ENCODE measurements around the gene ZNF230.

ZNF230 gene

DNA sequence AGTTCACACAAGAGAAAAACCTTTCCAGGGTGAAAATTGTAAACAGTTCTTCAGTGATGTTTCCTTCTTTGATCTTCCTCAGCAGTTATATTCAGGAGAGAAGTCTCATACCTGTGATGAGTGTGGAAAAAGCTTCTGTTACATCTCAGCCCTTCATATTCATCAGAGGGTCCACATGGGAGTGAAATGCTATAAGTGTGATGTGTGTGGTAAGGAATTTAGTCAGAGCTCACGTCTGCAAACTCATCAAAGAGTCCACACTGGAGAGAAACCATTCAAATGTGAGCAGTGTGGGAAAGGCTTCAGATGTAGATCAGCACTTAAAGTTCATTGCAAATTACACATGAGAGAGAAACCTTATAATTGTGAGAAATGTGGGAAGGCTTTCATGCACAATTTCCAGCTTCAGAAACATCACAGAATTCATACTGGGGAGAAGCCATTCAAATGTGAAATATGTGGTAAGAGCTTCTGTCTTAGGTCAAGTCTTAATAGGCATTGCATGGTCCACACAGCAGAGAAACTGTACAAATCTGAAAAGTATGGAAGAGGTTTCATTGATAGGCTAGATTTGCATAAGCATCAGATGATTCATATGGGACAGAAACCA is 29.3 kb downstream of the ZNF230 start:
- in situ Hi-C loops (cut with MboI; ENCODE audit: low sequenced_read_pairs) = no loop called here

DNA sequence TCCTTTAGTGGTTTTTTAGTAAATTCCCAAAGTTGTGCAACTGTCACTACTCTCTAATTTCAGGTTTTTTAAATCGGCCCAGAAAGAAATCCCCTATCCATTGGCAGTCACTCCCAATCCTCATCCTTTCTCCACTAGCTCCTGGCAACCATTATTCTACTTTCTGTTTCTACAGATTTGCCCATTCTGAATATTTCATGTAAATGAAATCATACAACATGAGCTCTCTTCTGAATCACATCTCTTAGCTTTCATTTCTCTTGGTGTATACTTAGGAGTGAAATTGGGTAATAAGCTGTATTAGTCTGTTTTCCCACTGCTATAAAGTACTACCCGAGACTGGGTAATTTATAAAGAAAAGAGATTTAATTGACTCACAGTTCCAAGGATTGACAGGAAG is 39.4 kb downstream of the ZNF230 start:
- in situ Hi-C loops (cut with MboI; ENCODE audit: low sequenced_read_pairs) = no loop called here

DNA sequence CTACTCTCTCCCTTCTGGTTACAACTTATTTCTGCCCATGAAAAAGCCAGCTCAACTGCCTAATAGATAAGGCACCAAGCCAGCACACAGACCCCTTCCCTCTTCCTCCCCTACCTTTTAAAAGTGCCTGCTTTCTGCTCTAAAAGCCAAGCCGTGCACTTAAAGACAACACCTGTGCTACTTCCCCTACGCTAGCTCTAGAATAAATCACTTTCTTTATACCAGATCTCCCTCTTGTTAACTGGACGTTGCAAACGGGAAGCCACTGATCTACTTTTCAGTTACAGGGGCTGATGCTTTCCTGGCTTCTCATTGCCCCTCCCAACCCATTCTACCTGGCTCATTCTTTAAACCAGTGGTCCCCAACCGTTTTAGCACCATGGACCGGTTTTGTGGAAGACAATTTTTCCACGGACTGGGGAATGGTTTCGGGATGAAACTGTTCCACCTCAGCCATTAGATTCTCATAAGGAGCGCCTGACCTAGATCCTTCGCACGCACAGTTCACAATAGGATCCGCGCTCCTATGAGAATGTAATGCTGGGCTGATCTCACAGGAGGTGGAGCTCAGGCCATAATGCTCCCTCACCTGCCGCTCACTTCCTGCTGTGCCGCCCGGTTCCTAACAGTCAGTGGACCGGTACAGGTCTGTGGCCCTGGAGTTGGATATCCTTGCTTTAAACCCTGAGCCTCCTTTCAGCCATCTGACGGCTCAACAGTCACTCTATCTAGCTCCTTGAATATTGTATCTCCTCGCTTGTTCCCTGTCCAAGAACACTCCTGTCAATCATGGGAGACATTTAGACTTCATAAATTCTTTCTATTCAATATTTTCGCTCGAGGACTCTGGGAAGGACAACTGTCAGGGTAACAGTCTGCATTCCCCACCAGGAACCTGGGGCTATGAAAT is 48.2 kb downstream of the ZNF230 start:
- in situ Hi-C loops (cut with MboI; ENCODE audit: low sequenced_read_pairs) = no loop called here

DNA sequence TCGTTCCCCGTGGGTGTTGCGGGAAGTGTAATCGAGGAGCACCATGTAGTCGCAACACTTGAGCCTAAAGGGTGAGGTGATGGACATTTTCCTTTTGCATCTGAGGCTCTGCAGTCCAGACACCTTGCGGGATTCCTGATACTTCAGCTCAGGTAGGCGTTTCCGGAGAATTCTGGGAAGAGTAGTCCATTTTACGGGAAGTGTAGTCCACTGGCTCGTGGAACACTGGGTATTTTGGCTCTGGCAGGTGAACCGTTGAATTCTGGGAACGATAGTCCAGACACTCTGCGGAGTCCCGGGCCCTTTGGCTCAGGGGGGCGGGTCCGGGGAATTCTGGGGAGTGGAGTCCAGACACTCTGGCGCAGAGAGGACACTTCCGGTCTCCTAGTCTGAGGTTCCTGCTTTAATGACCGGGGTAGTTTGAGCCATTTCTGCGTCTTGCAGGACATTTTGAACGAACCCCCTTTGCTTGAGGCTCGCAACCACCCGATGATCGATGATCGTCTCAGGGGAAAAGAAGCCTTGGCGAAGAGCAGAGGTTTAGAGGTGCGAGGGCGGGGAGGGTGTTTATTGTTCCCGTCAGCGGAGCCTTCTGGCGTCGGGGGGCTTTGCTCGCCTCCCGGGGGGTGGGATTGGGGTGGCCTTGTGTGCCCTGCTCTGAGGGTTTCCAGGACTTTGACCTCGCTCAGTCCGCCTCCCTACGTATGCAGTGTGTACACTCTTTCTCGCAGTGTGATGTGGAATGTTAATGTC is 49.1 kb downstream of the ZNF230 start, which contains the start of gene ZNF223:
Gene ZNF223 (plus strand): TSS at position 387 of the 753 bp plus-strand sequence. CDS start 3,141 bp downstream, outside the sequence.
- in situ Hi-C loops (cut with MboI; ENCODE audit: low sequenced_read_pairs) = no loop called here

DNA sequence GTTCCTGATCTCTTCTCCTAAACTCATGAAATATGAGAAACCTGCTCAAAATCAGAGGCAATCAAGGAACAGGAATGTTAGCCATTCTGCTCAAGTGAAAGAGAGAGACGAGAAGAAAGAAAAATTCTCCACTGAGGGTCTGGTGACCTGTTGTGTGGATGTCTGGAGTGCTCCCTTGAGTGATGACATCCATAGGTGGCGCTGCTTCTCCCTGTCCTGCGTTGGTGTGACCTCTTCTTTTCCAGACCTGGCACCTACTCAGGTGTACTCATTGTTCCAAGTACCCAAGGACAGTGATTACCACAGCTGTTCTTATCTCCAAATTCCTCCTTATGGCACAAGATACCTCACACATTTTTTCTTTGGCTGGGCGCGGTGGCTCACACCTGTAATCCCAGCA is 53.1 kb downstream of the ZNF230 start:
- in situ Hi-C loops (cut with MboI; ENCODE audit: low sequenced_read_pairs) = no loop called here

DNA sequence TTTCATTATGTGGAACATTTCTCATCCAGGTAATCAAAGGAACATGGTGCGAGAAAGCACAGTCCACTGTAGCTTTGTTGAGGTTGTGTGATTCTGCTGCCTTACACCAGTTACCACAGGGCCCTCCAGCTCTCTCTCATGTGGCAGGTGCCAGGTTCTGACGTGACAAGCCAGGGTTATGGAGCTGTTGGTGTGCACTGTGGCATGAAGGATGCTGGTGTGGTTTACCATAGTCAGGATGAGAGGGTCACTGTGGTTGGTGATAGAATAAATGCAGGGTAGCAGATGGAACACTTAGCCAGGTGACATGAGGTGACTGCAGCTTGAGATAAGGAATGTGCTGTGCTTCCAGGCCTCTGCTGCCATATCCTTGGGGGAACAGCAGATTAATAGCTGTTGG is 56.5 kb downstream of the ZNF230 start:
- in situ Hi-C loops (cut with MboI; ENCODE audit: low sequenced_read_pairs) = no loop called here

DNA sequence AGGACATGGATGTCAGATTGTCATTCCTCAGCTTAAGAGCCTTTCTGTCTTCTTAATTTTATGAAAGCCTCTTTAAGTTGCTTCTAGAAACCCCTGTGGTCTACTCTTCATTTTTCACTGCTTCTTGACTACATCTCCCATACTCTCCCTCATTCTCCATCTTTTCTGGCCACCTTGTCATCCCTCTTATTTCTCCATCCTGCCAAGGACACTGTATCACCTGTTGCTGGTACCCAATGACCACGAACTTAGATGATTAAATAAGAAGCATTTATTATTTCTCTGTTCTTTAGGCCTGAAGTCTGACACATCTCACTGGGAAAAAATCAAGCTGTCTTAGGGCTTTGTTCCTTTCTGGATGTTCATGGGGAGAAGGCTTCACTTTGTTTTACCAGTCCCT is 58.3 kb downstream of the ZNF230 start:
- in situ Hi-C loops (cut with MboI; ENCODE audit: low sequenced_read_pairs) = no loop called here
